Hepatocyte (in vitro differentiated cells): ENCODE data around the gene AMPD3. TPM values are rescaled to one million over a fixed set of nuclear protein-coding genes. Genes with fewer than 3 reads are reported as not detected.

Experiments
- DNase-seq: peaks from one replicate; pipeline ENCODE4 v3.0.0-alpha.2; 2016; ENCODE audit warnings: low spot score
- H2AFZ ChIP-seq: fragments of 200-600 bp; sonication (generic); 2 replicates; pipeline ENCODE4 v1.6.0; 2016; ENCODE audit warnings: antibody characterized with exemption, mild to moderate bottlenecking
- H3K27ac ChIP-seq: fragments of 200-600 bp; sonication (generic); 2 replicates; pipeline ENCODE4 v1.5.1; 2016; ENCODE audit warnings: mild to moderate bottlenecking
- H3K27me3 ChIP-seq: fragments of 200-600 bp; sonication (generic); 2 replicates; pipeline ENCODE4 v1.6.1; 2016
- H3K36me3 ChIP-seq: fragments of 200-600 bp; sonication (generic); replicated peaks from 2 replicates; pipeline ENCODE4 v1.5.1; 2016; ENCODE audit warnings: low read depth; ENCODE audit not compliant: insufficient read depth
- H3K4me1 ChIP-seq: fragments of 200-600 bp; sonication (generic); 2 replicates; pipeline ENCODE4 v1.5.1; 2016; ENCODE audit warnings: mild to moderate bottlenecking, moderate library complexity; ENCODE audit not compliant: insufficient read depth
- H3K4me2 ChIP-seq: fragments of 200-600 bp; sonication (generic); 2 replicates; pipeline ENCODE4 v1.6.0; 2016
- H3K4me3 ChIP-seq: fragments of 200-600 bp; sonication (generic); 2 replicates; pipeline ENCODE4 v1.5.1; 2016; ENCODE audit warnings: mild to moderate bottlenecking
- H3K79me2 ChIP-seq: fragments of 200-600 bp; sonication (generic); 2 replicates; pipeline ENCODE4 v1.6.0; 2017; ENCODE audit warnings: mild to moderate bottlenecking
- H3K9me2 ChIP-seq: fragments of 200-600 bp; sonication (generic); replicated peaks from 2 replicates; pipeline ENCODE4 v1.6.0; 2017; ENCODE audit warnings: mild to moderate bottlenecking; ENCODE audit not compliant: insufficient read depth
- H3K9me3 ChIP-seq: fragments of 200-600 bp; sonication (generic); 2 replicates; pipeline ENCODE4 v1.5.1; 2016; ENCODE audit warnings: low read depth, mild to moderate bottlenecking
- H4K20me1 ChIP-seq: fragments of 200-600 bp; sonication (generic); 2 replicates; pipeline ENCODE4 v1.6.0; 2016; ENCODE audit warnings: mild to moderate bottlenecking; ENCODE audit not compliant: insufficient read depth, poor library complexity, severe bottlenecking
- CTCF ChIP-seq: fragments of 200-600 bp; sonication (generic); IDR thresholded peaks from 2 replicates; pipeline ENCODE4 v1.5.1; 2016; ENCODE audit warnings: antibody characterized with exemption, mild to moderate bottlenecking; ENCODE audit not compliant: poor library complexity
- EZH2 ChIP-seq: fragments of 200-600 bp; sonication (generic); IDR thresholded peaks from 2 replicates; pipeline ENCODE4 v1.6.1; 2016; ENCODE audit warnings: antibody characterized with exemption, mild to moderate bottlenecking, borderline replicate concordance
- EZH2phosphoT487 ChIP-seq: fragments of 200-600 bp; sonication (generic); IDR thresholded peaks from one replicate; pipeline ENCODE4 v1.6.1; 2018; ENCODE audit warnings: antibody characterized with exemption, mild to moderate bottlenecking, low read depth, moderate library complexity; ENCODE audit not compliant: unreplicated experiment, severe bottlenecking
- WGBS: methylation state at CpG from one replicate; pipeline ENCODE4 v1.1.6; 2016; ENCODE audit warnings: low lambda C conversion rate; ENCODE audit errors: missing lambda C conversion rate; 5-methylcytosine and 5-hydroxymethylcytosine counted together
- polyA plus RNA-seq: library from polyadenylated mRNA; unstranded; fragments of >200 nt; fragmentation: Nextera tagmentation; extraction: Ambion mirVana; gene quantifications from 2 replicates; pipeline ENCODE4 v1.2.1, GENCODE V29; 2016
- total RNA-seq: library from RNA; depleted of rRNA; stranded (reverse); fragments of >200 nt; gene quantifications from 2 replicates; pipeline ENCODE4 v1.2.3, GENCODE V29; 2014

The AMPD3 gene
- total and polyA plus RNA-seq, 2 experiments from 2014 or later, result 1.8 to 4.1 TPM

GRCh38 chr11:10485646-10486045 lies 30.6 kb downstream of the AMPD3 start:
- H3K27me3 ChIP-seq, result no peaks in the 10 kb centered on the region
- no peak overlapping the region for H3K27ac ChIP-seq
- 50% methylated on average over 2 of the region's 2 CpGs for WGBS
- no peak overlapping the region for H2AFZ ChIP-seq
- H3K36me3 ChIP-seq, result no peaks in the 10 kb centered on the region
- H3K9me3 ChIP-seq, result no peaks in the 10 kb centered on the region
- no peaks in the 10 kb centered on the region for H4K20me1 ChIP-seq
- no peaks in the 10 kb centered on the region for H3K79me2 ChIP-seq
- H3K9me2 ChIP-seq, result no peaks in the 10 kb centered on the region
- no peaks in the 10 kb centered on the region for H3K4me1 ChIP-seq
- no peak overlapping the region for H3K4me3 ChIP-seq
- TF ChIP-seq EZH2phosphoT487 (no peak), EZH2 (no peak), CTCF (no peak)
- no peak for DNase-seq
- no peak overlapping the region for H3K4me2 ChIP-seq

DNA sequence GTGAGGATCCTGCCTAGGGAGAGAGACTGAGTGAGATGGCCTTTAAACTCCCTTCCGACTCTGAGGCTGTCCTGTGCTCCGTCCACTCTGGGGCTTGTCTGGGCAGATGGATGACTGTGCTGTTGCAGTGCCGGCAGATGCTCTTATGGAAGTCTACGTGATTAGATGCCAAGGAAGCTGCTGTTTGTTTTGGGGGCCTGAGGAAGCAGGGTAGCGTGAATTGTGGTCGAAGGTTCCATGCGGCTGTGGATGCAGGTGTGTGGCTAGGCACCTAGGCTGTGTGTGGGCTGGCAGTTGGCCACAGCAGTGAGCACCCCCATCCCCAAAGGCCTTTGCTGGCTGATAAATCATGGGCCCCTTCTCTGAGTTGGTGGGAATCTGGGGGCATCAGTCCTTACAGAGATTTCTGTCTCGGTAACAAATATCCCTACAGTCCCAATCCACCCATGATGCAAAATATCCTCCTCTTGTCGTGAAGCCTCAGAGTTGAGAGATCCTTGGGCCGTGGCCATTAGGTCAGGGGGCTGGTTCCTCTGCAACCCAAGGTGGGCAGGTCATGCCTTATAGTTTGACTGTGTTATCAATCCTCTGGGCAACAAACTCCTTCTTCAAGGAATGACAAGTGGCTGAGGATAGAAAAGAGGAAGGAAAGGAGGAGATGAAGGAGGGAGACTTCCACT lies 31.2 kb downstream of the AMPD3 start:
- H3K79me2 ChIP-seq, result no peaks in the 10 kb centered on the region
- H3K4me1 ChIP-seq, result no peaks in the 10 kb centered on the region
- DNase-seq, result no peak
- no peaks in the 10 kb centered on the region for H3K36me3 ChIP-seq
- no peak overlapping the region for H3K4me3 ChIP-seq
- no peaks in the 10 kb centered on the region for H3K27me3 ChIP-seq
- H3K4me2 ChIP-seq, result no peak overlapping the region
- 95% methylated on average over 10 of the region's 10 CpGs for WGBS
- no peaks in the 10 kb centered on the region for H4K20me1 ChIP-seq
- H2AFZ ChIP-seq, result no peak overlapping the region
- H3K27ac ChIP-seq, result no peak overlapping the region
- no peaks in the 10 kb centered on the region for H3K9me2 ChIP-seq
- H3K9me3 ChIP-seq, result no peaks in the 10 kb centered on the region
- TF ChIP-seq CTCF (no peak), EZH2 (no peak), EZH2phosphoT487 (no peak)

DNA sequence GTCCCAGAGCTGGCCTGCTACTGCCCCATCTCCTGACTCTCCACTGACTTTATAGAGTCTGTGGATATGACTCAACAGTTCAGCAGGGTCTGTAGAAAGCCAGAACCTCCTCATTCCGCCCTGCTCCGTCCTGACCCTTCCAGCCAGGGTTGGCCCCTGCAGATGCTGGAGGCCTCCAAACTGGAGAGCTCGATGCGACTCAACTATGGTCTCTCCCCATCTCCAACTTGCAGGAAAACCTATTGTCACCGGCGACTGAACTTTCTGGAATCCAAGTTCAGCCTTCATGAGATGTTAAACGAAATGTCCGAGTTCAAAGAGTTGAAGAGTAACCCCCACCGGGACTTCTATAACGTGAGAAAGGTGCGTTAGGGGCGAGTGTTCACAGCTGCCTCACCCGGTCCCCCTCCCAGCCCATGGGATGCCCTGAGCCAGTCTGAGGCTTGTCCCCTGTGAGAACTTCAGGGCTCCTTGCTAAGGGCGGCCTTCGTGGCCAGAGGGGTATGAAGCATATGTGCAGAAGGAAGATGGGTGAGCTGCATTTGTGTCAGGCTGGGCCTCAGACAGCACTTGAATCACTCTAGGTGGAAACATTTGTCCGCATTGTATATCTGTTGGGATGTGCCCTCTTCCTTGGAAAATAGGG lies 32.1 kb downstream of the AMPD3 start:
- DNase-seq, result no peak
- H3K79me2 ChIP-seq, result no peaks in the 10 kb centered on the region
- WGBS, result 94% methylated on average over 16 of the region's 16 CpGs
- no peaks in the 10 kb centered on the region for H3K36me3 ChIP-seq
- no peaks in the 10 kb centered on the region for H4K20me1 ChIP-seq
- H2AFZ ChIP-seq, result no peak overlapping the region
- no peak overlapping the region for H3K4me3 ChIP-seq
- no peaks in the 10 kb centered on the region for H3K9me3 ChIP-seq
- no peaks in the 10 kb centered on the region for H3K9me2 ChIP-seq
- H3K27ac ChIP-seq, result no peak overlapping the region
- no peak for TF ChIP-seq EZH2phosphoT487
- no peak for TF ChIP-seq CTCF
- TF ChIP-seq EZH2, result no peak
- no peak overlapping the region for H3K4me2 ChIP-seq
- H3K4me1 ChIP-seq, result no peaks in the 10 kb centered on the region
- H3K27me3 ChIP-seq, result no peaks in the 10 kb centered on the region
